Coronary artery (tissue), 2 donors: ENCODE data around the gene EPGN.
A peak's percentile ranks its signal among the peaks of the same experiment; 100 is the strongest.

Source experiments
- DNase-seq: peaks from one replicate; pipeline ENCODE4 v3.0.0-alpha.2; 2017; ENCODE audit warnings: low spot score
- H3K27ac ChIP-seq, 2 donors: fragments of 200-600 bp; sonication (generic); one replicate each; pipeline ENCODE4 v1.5.1; 2016 to 2019
- H3K4me3 ChIP-seq: fragments of 200-600 bp; sonication (generic); 2 replicates; pipeline ENCODE4 v1.5.1; 2016; ENCODE audit warnings: mild to moderate bottlenecking, moderate library complexity
- CTCF ChIP-seq: fragments of 200-600 bp; sonication (generic); IDR thresholded peaks from one replicate; pipeline ENCODE4 v1.5.1; 2019; ENCODE audit warnings: antibody characterized with exemption

The EPGN gene

GRCh38 chr4:74353858-74354257 lies 45.6 kb downstream of the EPGN start:
- no peak overlapping the region for H3K27ac ChIP-seq
- DNase-seq = no peak
- H3K4me3 ChIP-seq = no peak overlapping the region
- no peak for TF ChIP-seq CTCF

GRCh38 chr4:74357965-74358364 lies 49.7 kb downstream of the EPGN start:
- no peak for TF ChIP-seq CTCF
- no peak for DNase-seq
- no peak overlapping the region for H3K27ac ChIP-seq

GRCh38 chr4:74361671-74362070 lies 53.4 kb downstream of the EPGN start:
- TF ChIP-seq CTCF = no peak
- no peak for DNase-seq
- H3K27ac ChIP-seq = no peak overlapping the region
- H3K4me3 ChIP-seq = no peak overlapping the region

More at GRCh38 chr4:74357965-74358364, 49.7 kb downstream of the EPGN start:
- H3K4me3 ChIP-seq = no peak overlapping the region

- no peak for DNase-seq
- TF ChIP-seq CTCF = no peak
- Histone ChIP-seq H3K27ac (no peak overlapping the region), H3K4me3 (no peak overlapping the region)
Measured at GRCh38 chr4:74362347-74362746, 54.1 kb downstream of the EPGN start.

- H3K27ac ChIP-seq = peak overlapping the region in 1 of 2 donors; percentile 59
- DNase-seq = no peak
- TF ChIP-seq CTCF = no peak
- no peak overlapping the region for H3K4me3 ChIP-seq
Measured at GRCh38 chr4:74364256-74364651, 56.0 kb downstream of the EPGN start.

- no peak for TF ChIP-seq CTCF
- H3K27ac ChIP-seq = peak within 1 kb of the TSS; percentile 1 to 59
- no peak for DNase-seq
- peak within 1 kb of the TSS; percentile 73 for H3K4me3 ChIP-seq
Measured at GRCh38 chr4:74364652-74365491, 56.6 kb downstream of the EPGN start, which contains the start of gene EREG. Gene EREG (plus strand): TSS chr4:74365145. CDS start chr4:74365309, 164 bp downstream.

- H3K27ac ChIP-seq = peak overlapping the region in 1 of 2 donors; percentile 59
- no peak for DNase-seq
- H3K4me3 ChIP-seq = peak overlapping the region; percentile 73
- TF ChIP-seq CTCF = no peak
Measured at GRCh38 chr4:74365761-74366160, 57.5 kb downstream of the EPGN start.
